Stimulated activated CD8-positive, alpha-beta memory T cell treated with anti-CD3 and anti-CD28 coated beads, Interleukin-2, amount 100 ng/mL, for 1 hour (primary cell): ENCODE measurements around the gene KCNJ2.

Source experiments
- DNase-seq, 2 donors: peaks; one replicate each; pipeline ENCODE4 v3.0.0-alpha.2; 2020; ENCODE audit warnings: low read depth in 2 of 2

The KCNJ2 gene

GRCh38 chr17:70168977-70169708 lies at the start of gene KCNJ2:
Gene KCNJ2 (plus strand): TSS chr17:70169532. CDS start chr17:70175040, 5,508 bp downstream.
- DNase-seq, result peak; percentile 0 to 1

- DNase-seq, result no peak
Measured at GRCh38 chr17:70119545-70119944, 49.8 kb upstream of the KCNJ2 start.

GRCh38 chr17:70119983-70120382 lies 49.3 kb upstream of the KCNJ2 start:
- DNase-seq, result no peak

- DNase-seq, result no peak
Measured at GRCh38 chr17:70120425-70120824, 48.9 kb upstream of the KCNJ2 start.

- DNase-seq, result no peak
Measured at GRCh38 chr17:70121126-70121525, 48.2 kb upstream of the KCNJ2 start.

GRCh38 chr17:70123193-70123592 lies 46.1 kb upstream of the KCNJ2 start:
- no peak for DNase-seq

GRCh38 chr17:70124723-70125122 lies 44.6 kb upstream of the KCNJ2 start:
- DNase-seq, result no peak

- no peak for DNase-seq
Measured at GRCh38 chr17:70127221-70127873, 42.0 kb upstream of the KCNJ2 start.

GRCh38 chr17:70128727-70129238 lies 40.5 kb upstream of the KCNJ2 start:
- no peak for DNase-seq

- DNase-seq, result no peak
Measured at GRCh38 chr17:70130289-70130688, 39.0 kb upstream of the KCNJ2 start.

GRCh38 chr17:70132505-70132904 lies 36.8 kb upstream of the KCNJ2 start:
- DNase-seq, result no peak

GRCh38 chr17:70134042-70134441 lies 35.3 kb upstream of the KCNJ2 start:
- DNase-seq, result no peak

- no peak for DNase-seq
Measured at GRCh38 chr17:70134777-70135176, 34.6 kb upstream of the KCNJ2 start.

GRCh38 chr17:70136131-70136530 lies 33.2 kb upstream of the KCNJ2 start:
- DNase-seq, result no peak

- no peak for DNase-seq
Measured at GRCh38 chr17:70137451-70138230, 31.7 kb upstream of the KCNJ2 start.

GRCh38 chr17:70138291-70138865 lies 31.0 kb upstream of the KCNJ2 start:
- DNase-seq, result no peak

GRCh38 chr17:70139449-70139993 lies 29.8 kb upstream of the KCNJ2 start:
- DNase-seq, result no peak

GRCh38 chr17:70144260-70144846 lies 25.0 kb upstream of the KCNJ2 start:
- DNase-seq, result no peak

- DNase-seq, result no peak
Measured at GRCh38 chr17:70153210-70153609, 16.1 kb upstream of the KCNJ2 start.

- no peak for DNase-seq
Measured at GRCh38 chr17:70157151-70157550, 12.2 kb upstream of the KCNJ2 start.

- no peak for DNase-seq
Measured at GRCh38 chr17:70158180-70158579, 11.2 kb upstream of the KCNJ2 start.
